Subcutaneous adipose tissue (tissue), 4 donors: ENCODE results near the gene KISS1R. TPM values are rescaled to one million over a fixed set of nuclear protein-coding genes. Genes with fewer than 3 reads are reported as not detected.

ENCODE experiments used
- total RNA-seq, 4 donors: library from RNA; depleted of rRNA; stranded (reverse); fragments of >200 nt; gene quantifications; one replicate each; pipeline ENCODE4 v1.1.0, GENCODE V29; 2016
- TF ChIP-seq, protein P1 (sequence below): fragments of 450-650 bp; IDR thresholded peaks from one replicate; pipeline ENCODE4 v1.5.1; 2016; ENCODE audit warnings: low read depth, mild to moderate bottlenecking, control low read depth, antibody characterized with exemption, moderate library complexity

The KISS1R gene
- total RNA-seq, 4 donors from 2014 or later: not detected

GRCh38 chr19:926589-927350, 9.6 kb downstream of the KISS1R start:
- TF ChIP-seq, protein P1, sequence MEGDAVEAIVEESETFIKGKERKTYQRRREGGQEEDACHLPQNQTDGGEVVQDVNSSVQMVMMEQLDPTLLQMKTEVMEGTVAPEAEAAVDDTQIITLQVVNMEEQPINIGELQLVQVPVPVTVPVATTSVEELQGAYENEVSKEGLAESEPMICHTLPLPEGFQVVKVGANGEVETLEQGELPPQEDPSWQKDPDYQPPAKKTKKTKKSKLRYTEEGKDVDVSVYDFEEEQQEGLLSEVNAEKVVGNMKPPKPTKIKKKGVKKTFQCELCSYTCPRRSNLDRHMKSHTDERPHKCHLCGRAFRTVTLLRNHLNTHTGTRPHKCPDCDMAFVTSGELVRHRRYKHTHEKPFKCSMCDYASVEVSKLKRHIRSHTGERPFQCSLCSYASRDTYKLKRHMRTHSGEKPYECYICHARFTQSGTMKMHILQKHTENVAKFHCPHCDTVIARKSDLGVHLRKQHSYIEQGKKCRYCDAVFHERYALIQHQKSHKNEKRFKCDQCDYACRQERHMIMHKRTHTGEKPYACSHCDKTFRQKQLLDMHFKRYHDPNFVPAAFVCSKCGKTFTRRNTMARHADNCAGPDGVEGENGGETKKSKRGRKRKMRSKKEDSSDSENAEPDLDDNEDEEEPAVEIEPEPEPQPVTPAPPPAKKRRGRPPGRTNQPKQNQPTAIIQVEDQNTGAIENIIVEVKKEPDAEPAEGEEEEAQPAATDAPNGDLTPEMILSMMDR: no peak

- TF ChIP-seq, protein P1: no peak
Measured at GRCh38 chr19:927351-927779, 10.2 kb downstream of the KISS1R start.

DNA sequence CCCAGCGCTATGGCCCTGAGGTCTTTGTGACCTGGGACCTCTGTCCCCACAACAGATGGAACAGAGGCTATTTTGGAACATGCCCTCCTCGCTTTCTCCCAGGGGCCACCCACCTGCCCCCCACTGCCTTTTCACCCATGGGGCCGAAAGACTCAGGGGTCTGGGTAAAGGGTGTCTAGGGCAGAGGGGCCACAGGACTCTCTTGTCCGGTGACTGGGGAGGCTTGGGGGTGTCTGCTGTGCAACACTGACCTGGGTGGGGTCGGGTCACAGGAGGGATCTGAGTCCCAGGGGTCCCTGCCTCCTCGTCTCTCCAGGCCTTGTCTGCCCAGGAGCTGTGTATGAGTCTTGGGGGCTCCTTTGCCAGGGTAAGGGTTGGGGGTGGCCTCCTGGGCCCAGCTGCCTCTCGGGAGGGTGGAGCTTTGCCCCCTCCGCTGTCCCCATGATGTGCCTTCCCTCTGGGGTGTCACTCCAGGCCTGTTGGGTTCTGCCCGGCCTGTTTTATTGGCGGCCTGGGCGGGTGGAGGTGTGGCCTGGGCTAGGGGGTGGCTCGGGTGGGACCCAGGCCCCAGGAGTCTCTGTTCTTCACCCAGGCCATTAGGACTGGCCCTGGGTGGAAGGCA, 10.8 kb downstream of the KISS1R start:
- TF ChIP-seq, protein P1: no peak

- TF ChIP-seq, protein P1: no peak
Measured at GRCh38 chr19:928471-929202, 11.5 kb downstream of the KISS1R start.

DNA sequence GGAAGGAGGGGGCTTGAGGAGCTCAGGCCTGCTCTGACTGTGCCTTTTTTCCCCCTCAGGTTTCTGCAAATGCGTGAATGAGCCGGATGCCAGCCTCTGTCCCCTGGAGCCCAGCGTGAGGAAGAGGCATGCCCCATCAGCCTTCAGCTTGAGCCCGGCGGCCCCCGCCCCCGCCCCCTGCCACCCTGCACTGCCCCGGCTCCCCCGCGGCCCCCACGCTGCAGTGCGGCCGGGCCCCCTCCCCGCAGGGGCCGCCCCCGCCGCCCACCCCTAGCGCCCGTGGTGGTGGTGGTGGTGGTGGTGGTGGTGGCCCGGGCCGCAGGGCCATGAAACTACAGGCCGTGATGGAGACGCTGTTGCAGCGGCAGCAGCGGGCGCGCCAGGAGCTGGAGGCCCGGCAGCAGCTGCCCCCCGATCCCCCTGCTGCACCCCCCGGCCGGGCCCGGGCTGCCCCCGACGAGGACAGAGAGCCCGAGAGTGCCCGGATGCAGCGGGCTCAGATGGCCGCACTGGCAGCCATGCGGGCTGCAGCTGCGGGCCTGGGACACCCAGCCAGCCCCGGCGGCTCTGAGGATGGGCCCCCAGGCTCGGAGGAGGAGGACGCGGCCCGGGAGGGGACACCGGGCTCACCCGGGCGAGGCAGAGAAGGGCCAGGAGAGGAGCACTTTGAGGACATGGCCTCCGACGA, 12.2 kb downstream of the KISS1R start:
- TF ChIP-seq, protein P1: no peak

DNA sequence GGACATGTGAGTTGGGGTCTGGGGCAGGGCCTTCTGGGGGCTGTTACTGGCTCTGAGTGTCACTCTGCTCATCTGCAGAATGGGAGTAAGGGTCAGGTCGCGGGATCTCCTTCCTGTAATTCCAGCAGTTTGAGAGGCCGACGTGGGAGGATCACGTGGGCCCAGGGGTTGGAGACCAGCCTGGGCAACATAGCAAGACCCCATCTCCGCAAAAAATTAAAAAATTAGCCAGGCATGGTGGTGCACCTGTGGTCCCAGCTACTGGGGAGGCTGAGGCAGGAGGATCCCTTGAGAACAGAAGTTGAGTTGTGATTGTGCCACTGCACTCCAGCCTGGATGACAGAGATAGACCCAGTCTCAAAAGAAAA, 12.7 kb downstream of the KISS1R start:
- TF ChIP-seq, protein P1: no peak
